ENCODE results near the gene MKKS. TPM values are rescaled to one million over a fixed set of nuclear protein-coding genes. Genes with fewer than 3 reads are reported as not detected.

MKKS gene
- total RNA-seq, 1 donor from 2014 or later: 36.3 TPM

GRCh38 chr20:10367943-10368701, 65.9 kb downstream of the MKKS start:
- no peak overlapping the region for H3K4me2 ChIP-seq
- Mint-ChIP-seq H3K36me3 (no peaks in the 10 kb centered on the region), H3K4me3 (no peak overlapping the region), H3K27ac (no peak overlapping the region), H3K27me3 (ENCODE audit: insufficient read depth, low read depth) (peaks cover 4% of the 10 kb centered on the region), H3K4me1 (peaks cover 8% of the 10 kb centered on the region), H3K9me3 (peaks cover 2% of the 10 kb centered on the region)
- H3F3A ChIP-seq (ENCODE audit: low read depth): no peaks in the 10 kb centered on the region
- no peak for TF ChIP-seq CTCF (IDR thresholded peaks at IDR 0.05)
- no peak for TF ChIP-seq EZH2phosphoT487 (IDR thresholded peaks at IDR 0.05)
- TF ChIP-seq EZH2 (IDR thresholded peaks at IDR 0.05): no peak
- no peaks in the 10 kb centered on the region for H3K79me2 ChIP-seq (ENCODE audit: low read depth)
- H3K27ac ChIP-seq: no peak overlapping the region
- no peak overlapping the region for H2AFZ ChIP-seq (replicated peaks)
- no peaks in the 10 kb centered on the region for H3K9me3 ChIP-seq (ENCODE audit: low read depth)
- no peaks in the 10 kb centered on the region for H4K20me1 ChIP-seq (ENCODE audit: low read depth)
- H3K36me3 ChIP-seq: no peaks in the 10 kb centered on the region
- no peak for DNase-seq (ENCODE audit: low spot score)
- no peaks in the 10 kb centered on the region for H3K4me1 ChIP-seq
- no peaks in the 10 kb centered on the region for H3K27me3 ChIP-seq
- H3K9ac ChIP-seq: no peak overlapping the region
- H3K4me3 ChIP-seq: no peak overlapping the region

- Mint-ChIP-seq H3K36me3 (no peaks in the 10 kb centered on the region), H3K9me3 (peaks cover 2% of the 10 kb centered on the region), H3K27ac (no peak overlapping the region), H3K27me3 (ENCODE audit: insufficient read depth, low read depth) (peaks cover 4% of the 10 kb centered on the region), H3K4me1 (peaks cover 8% of the 10 kb centered on the region), H3K4me3 (no peak overlapping the region)
- no peak overlapping the region for H3K4me2 ChIP-seq
- no peaks in the 10 kb centered on the region for H3K9me3 ChIP-seq (ENCODE audit: low read depth)
- H2AFZ ChIP-seq (replicated peaks): no peak overlapping the region
- no peak overlapping the region for H3K9ac ChIP-seq
- no peak for DNase-seq (ENCODE audit: low spot score)
- TF ChIP-seq EZH2 (IDR thresholded peaks at IDR 0.05): no peak
- no peak for TF ChIP-seq EZH2phosphoT487 (IDR thresholded peaks at IDR 0.05)
- H4K20me1 ChIP-seq (ENCODE audit: low read depth): no peaks in the 10 kb centered on the region
- H3K79me2 ChIP-seq (ENCODE audit: low read depth): no peaks in the 10 kb centered on the region
- H3K27ac ChIP-seq: no peak overlapping the region
- no peaks in the 10 kb centered on the region for H3K27me3 ChIP-seq
- no peak overlapping the region for H3K4me3 ChIP-seq
- no peaks in the 10 kb centered on the region for H3K4me1 ChIP-seq
- no peaks in the 10 kb centered on the region for H3K36me3 ChIP-seq
- H3F3A ChIP-seq (ENCODE audit: low read depth): no peaks in the 10 kb centered on the region
These were observed 66.4 kb downstream of the MKKS start for GRCh38 chr20:10367693-10367942.

GRCh38 chr20:10366898-10367692, 66.9 kb downstream of the MKKS start:
- Mint-ChIP-seq H3K36me3 (no peaks in the 10 kb centered on the region), H3K9me3 (peaks cover 2% of the 10 kb centered on the region), H3K4me1 (peaks cover 8% of the 10 kb centered on the region), H3K4me3 (no peak overlapping the region), H3K27ac (no peak overlapping the region), H3K27me3 (ENCODE audit: insufficient read depth, low read depth) (peaks cover 4% of the 10 kb centered on the region)
- no peaks in the 10 kb centered on the region for H3K27me3 ChIP-seq
- TF ChIP-seq EZH2phosphoT487 (IDR thresholded peaks at IDR 0.05) (no peak), EZH2 (IDR thresholded peaks at IDR 0.05) (no peak), CTCF (IDR thresholded peaks at IDR 0.05) (no peak)
- no peak overlapping the region for H3K27ac ChIP-seq
- no peak overlapping the region for H3K9ac ChIP-seq
- H3K4me1 ChIP-seq: no peaks in the 10 kb centered on the region
- no peaks in the 10 kb centered on the region for H3K36me3 ChIP-seq
- no peak overlapping the region for H2AFZ ChIP-seq (replicated peaks)
- H3K4me3 ChIP-seq: no peak overlapping the region
- no peak for DNase-seq (ENCODE audit: low spot score)
- no peaks in the 10 kb centered on the region for H4K20me1 ChIP-seq (ENCODE audit: low read depth)
- H3K4me2 ChIP-seq: no peak overlapping the region
- H3K9me3 ChIP-seq (ENCODE audit: low read depth): no peaks in the 10 kb centered on the region
- H3K79me2 ChIP-seq (ENCODE audit: low read depth): no peaks in the 10 kb centered on the region
- no peaks in the 10 kb centered on the region for H3F3A ChIP-seq (ENCODE audit: low read depth)

GRCh38 chr20:10362674-10363073, 71.3 kb downstream of the MKKS start:
- H3K36me3 Mint-ChIP-seq: no peaks in the 10 kb centered on the region
- H3K27me3 Mint-ChIP-seq (ENCODE audit: insufficient read depth, low read depth): peaks cover 2% of the 10 kb centered on the region
- H3K4me3 Mint-ChIP-seq: no peak overlapping the region

More at GRCh38 chr20:10362674-10363073, 71.3 kb downstream of the MKKS start:
- Histone ChIP-seq H3K27me3 (no peaks in the 10 kb centered on the region), H3K4me1 (no peaks in the 10 kb centered on the region), H3K9ac (no peak overlapping the region), H4K20me1 (ENCODE audit: low read depth) (no peaks in the 10 kb centered on the region), H3K9me3 (ENCODE audit: low read depth) (no peaks in the 10 kb centered on the region), H2AFZ (replicated peaks) (no peak overlapping the region), H3K79me2 (ENCODE audit: low read depth) (no peaks in the 10 kb centered on the region), H3K27ac (no peak overlapping the region), H3F3A (ENCODE audit: low read depth) (no peaks in the 10 kb centered on the region), H3K36me3 (no peaks in the 10 kb centered on the region), H3K4me2 (no peak overlapping the region), H3K4me3 (no peak overlapping the region)
- Mint-ChIP-seq H3K9me3 (peaks cover 2% of the 10 kb centered on the region), H3K4me1 (no peaks in the 10 kb centered on the region), H3K27ac (no peak overlapping the region)
- TF ChIP-seq EZH2 (IDR thresholded peaks at IDR 0.05) (no peak), CTCF (IDR thresholded peaks at IDR 0.05) (no peak)
- DNase-seq (ENCODE audit: low spot score): no peak
